DMS 273 treated with DMSO at 0.1 percent for 48 hours (cell line): ENCODE data around the gene FNDC7.
"Not testable (repeated sequence)": the region's sequence is repeated elsewhere in the genome, so short reads cannot be mapped to it uniquely, and the experiment has no call there.

ENCODE experiments used
- DNase-seq: peaks from one replicate; lab custom pipeline; 2025; lab: John Stamatoyannopoulos, UW

FNDC7 gene

GRCh38 chr1:108742253-108742652 lies 29.5 kb downstream of the FNDC7 start:
- DNase-seq = no peak

GRCh38 chr1:108745980-108746381 lies 33.3 kb downstream of the FNDC7 start:
- DNase-seq = no peak

- peak; percentile 88 for DNase-seq
Observed at GRCh38 chr1:108746382-108747170, 33.9 kb downstream of the FNDC7 start, which contains the start of gene STXBP3. STXBP3 (plus strand) TSS chr1:108746674; CDS start chr1:108746738, 64 bp downstream.

GRCh38 chr1:108747171-108747850 lies 34.6 kb downstream of the FNDC7 start:
- DNase-seq = peak; percentile 74

GRCh38 chr1:108747898-108748297 lies 35.2 kb downstream of the FNDC7 start:
- DNase-seq = no peak

DNA sequence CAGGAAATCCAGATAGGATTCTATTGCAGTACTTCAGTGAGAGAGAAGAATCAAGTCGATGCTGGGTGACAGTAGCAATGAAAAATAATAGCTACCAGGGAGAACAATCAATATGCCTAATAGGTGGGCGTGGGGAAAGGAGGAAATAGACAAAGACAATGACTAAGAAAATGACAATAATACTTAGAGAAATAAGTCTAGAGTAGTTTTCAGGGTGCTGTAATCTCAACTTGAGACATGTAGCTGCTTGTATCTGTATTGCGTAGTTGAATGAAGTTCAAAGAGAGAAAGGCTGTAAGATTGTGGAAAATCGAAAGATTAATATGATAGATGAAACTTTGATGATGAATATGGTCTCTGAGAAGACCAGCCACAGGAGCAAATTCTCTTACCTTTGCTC lies 36.4 kb downstream of the FNDC7 start:
- DNase-seq = no peak

DNA sequence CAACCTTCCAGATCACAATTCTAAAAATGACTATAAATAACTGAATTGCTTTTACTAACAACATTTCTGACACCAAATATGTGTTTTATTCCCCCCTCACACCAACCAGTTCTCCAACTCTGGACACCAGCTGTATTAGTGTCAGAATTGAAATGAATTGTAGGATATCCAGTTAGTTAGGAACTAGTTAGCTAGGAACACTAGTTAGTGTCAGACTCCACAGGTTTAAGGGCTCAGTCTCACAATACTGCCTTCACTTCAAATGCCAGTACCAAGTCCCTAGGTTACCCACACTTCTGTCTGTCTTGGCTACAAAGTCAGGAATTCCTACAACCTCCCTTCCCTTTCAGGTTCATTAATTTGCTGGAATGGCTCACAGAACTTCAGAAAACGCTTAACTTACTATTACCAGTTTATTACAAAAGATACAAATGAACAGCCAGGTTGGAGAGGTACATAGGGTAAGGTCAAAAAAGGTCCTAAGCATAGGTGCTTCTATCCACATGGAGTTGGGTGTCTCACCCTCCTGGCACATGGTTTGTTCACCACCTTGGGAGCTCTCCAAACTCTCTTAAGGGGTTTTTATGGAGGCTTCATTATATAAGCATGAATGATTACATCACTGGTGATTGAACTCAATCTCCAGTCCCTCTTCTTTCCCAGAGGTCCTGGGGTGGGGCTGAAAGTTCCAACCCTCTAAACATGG lies 37.9 kb downstream of the FNDC7 start:
- peak; percentile 15 for DNase-seq

- DNase-seq = no peak
Observed at GRCh38 chr1:108753363-108753762, 40.7 kb downstream of the FNDC7 start.

DNA sequence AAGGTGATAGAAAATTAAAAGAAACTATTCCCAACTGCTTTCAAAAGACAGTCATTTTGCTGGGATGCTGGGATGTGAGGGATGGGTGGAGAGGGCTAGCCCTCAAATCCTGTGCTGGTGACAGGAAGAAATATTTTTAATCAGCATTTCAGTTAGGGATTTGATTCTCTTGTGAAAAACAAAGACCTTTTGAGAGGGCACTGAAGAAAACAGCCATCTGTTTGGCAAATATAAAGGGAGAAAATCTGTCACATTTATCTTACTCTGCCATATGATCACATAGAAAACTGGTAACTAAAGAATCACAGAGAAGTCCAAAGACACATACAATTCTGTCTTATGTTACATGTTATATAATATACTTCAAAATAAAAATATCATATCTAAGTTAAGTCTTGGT lies 46.1 kb downstream of the FNDC7 start:
- peak; percentile 47 for DNase-seq

DNA sequence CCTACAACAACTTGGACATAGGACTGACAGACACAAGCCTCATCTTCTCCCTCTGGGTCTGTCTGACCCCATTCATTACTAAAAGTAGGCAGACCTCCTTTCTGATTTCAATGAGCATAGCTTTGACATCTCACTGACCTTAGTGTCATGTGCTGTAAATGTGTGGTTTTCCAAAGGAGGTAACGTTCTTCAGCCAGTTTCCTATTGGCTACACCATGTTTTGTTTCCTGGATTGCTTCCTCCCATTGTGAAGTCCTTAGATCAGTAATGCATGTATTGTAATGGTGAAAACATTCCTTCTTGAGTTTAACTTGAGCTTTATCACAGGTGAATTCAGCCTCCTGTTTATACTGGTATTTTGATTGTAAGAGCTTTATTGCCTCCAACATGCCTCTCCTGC lies 54.4 kb downstream of the FNDC7 start:
- DNase-seq = no peak

GRCh38 chr1:108767708-108768107 lies 55.0 kb downstream of the FNDC7 start:
- no peak for DNase-seq

DNA sequence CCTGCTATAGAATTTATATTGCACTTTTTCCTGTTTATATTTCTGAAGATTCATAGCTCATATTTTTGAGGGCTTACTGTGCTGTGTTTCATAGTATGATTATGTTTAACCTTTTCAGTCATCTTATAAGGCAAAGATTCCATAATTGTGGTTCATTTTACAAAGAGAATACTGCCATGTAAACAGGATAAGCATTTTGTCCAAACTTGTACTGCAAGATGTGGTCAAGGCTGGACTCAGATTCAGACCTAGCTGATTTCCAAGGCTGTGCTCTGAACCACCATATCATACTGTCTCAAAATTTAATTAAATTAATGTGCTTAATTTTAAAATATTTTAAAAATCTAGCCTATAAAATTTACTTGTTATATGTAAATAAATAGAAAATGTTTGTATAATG lies 65.1 kb downstream of the FNDC7 start:
- no peak for DNase-seq

DNA sequence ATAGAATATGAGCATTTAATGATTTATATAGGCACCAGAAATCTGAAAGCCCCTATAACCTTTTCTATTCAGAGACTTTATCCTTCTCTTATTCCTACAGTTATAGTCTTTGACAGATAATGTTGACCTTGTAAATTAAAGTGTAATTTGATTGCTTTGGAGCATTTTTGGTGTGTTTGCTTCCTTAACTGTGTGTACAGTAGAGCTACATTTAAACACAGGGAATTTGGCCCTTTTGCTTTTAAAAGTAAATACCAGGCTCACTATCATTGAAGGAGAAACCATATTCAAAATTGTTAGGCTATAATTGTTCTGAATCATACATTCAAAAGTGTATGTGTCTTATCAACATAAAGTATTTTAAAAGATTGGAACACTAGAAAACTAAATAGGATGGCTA lies 66.7 kb downstream of the FNDC7 start:
- DNase-seq = no peak

DNA sequence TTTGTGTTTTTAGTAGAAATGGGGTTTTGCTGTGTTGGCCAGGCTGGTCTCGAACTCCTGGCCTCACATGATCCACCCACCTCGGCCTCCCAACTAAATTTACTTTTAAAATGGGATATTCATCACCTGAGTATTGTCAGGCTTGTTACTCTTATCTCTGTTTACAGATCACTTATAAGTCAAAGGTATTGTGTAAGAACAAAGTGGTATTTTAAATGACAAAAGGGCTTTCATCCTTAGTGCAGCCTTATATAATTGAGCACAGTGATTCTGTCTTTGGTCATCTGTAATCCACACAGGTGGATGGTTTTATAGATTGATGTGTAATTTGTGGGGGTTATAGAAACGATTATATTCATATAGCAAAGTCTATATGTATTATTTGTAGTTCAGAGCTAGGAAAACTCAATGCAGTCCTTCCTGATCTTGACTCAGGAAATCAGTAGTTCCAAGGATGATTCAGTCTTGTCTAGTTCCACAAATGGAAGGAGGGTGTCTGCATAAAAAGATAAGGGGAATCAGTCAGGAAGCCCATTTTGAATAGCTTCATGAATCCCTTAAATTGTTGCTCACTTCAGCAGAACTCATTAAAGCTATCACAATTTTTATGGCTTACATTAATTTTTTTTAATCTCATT lies 68.3 kb downstream of the FNDC7 start:
- DNase-seq = no peak

GRCh38 chr1:108781575-108781944 lies 68.9 kb downstream of the FNDC7 start:
- DNase-seq = not testable (repeated sequence)

GRCh38 chr1:108785264-108785663 lies 72.6 kb downstream of the FNDC7 start:
- no peak for DNase-seq

DNA sequence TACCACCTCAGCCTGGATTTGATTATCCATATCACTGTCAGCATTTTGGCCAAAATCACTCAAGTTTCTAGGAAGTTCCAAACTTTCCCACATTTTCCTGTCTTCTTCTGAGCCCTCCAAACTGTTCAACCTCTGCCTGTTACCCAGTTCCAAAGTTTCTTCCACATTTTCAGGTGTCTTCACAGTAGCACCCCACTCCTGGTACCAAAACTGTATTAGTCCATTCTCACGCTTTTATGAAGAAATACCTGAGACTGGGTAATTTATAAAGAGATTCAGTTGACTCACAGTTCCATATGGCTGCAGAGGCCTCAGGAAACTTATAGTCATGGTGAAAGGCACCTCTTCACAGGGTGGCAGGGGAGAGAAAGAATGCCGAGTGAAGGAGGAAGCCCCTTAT lies 73.2 kb downstream of the FNDC7 start:
- DNase-seq = no peak

- no peak for DNase-seq
Observed at GRCh38 chr1:108791790-108792189, 79.1 kb downstream of the FNDC7 start.
